GM23338 (cell line): ENCODE data around the gene WWOX.

Experiments used
- EZH2 ChIP-seq: fragments of 200-600 bp; sonication (generic); IDR thresholded peaks from one replicate; pipeline ENCODE4 v1.8.0; 2017; ENCODE audit warnings: antibody characterized with exemption, mild to moderate bottlenecking, low read depth; ENCODE audit not compliant: unreplicated experiment
- EZH2phosphoT487 ChIP-seq: fragments of 200-600 bp; sonication (generic); IDR thresholded peaks from one replicate; pipeline ENCODE4 v1.8.1; 2018; ENCODE audit warnings: antibody characterized with exemption; ENCODE audit not compliant: unreplicated experiment
- POLR2AphosphoS5 ChIP-seq: IDR thresholded peaks from 2 replicates; pipeline ENCODE4 v1.6.1; 2016; ENCODE audit warnings: antibody characterized with exemption, low read depth
- STAT1 ChIP-seq: IDR thresholded peaks from one replicate; pipeline ENCODE4 v1.6.1; 2016; ENCODE audit warnings: antibody characterized with exemption; ENCODE audit not compliant: unreplicated experiment
- ZNF114 ChIP-seq: fragments of 250-450 bp; sonication (Bioruptor Pico); IDR thresholded peaks from 2 replicates; pipeline ENCODE4 v1.5.0; 2020; ENCODE audit warnings: mild to moderate bottlenecking, moderate library complexity
- ZNF331 ChIP-seq: fragments of 250-450 bp; sonication (Bioruptor Pico); IDR thresholded peaks from 2 replicates; pipeline ENCODE4 v1.5.0; 2020; ENCODE audit warnings: low read depth, mild to moderate bottlenecking, moderate library complexity
- TF ChIP-seq, protein P1 (sequence below), 2 experiments: fragments of 200-600 bp in 1 of 2; sonication (generic) in 1 of 2; conservative IDR thresholded peaks; 2 replicates each; pipeline versions ENCODE4 v1.5.1 to v1.6.1; 2016 to 2017; ENCODE audit warnings: antibody characterized with exemption in 2 of 2, low read depth in 2 of 2, mild to moderate bottlenecking in 2 of 2, moderate library complexity in 1 of 2
- TF ChIP-seq, protein P2 (sequence below): IDR thresholded peaks from one replicate; pipeline ENCODE4 v1.6.1; 2018; ENCODE audit warnings: antibody characterized with exemption; ENCODE audit not compliant: unreplicated experiment

DNA sequence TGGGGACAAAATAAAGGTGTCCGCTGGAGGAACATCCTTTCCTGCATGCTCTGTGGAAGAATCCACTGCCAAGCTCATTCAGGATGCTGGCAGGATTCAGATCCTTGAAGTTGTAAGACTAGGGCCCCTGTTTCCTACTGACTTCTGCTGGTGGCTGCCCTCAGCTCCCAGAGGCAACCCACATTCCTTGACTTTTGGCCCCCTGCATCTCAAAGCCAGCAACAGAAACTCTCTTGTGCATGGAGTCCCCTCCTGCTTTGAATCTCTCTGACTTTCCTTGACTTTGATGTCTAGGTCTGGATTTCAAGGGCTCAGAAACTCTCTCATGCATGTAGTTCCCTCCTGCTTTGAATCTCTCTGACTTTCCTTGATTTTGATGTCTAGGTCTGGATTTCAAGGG, 461.5 kb downstream of the WWOX start:
- TF ChIP-seq, protein P1, sequence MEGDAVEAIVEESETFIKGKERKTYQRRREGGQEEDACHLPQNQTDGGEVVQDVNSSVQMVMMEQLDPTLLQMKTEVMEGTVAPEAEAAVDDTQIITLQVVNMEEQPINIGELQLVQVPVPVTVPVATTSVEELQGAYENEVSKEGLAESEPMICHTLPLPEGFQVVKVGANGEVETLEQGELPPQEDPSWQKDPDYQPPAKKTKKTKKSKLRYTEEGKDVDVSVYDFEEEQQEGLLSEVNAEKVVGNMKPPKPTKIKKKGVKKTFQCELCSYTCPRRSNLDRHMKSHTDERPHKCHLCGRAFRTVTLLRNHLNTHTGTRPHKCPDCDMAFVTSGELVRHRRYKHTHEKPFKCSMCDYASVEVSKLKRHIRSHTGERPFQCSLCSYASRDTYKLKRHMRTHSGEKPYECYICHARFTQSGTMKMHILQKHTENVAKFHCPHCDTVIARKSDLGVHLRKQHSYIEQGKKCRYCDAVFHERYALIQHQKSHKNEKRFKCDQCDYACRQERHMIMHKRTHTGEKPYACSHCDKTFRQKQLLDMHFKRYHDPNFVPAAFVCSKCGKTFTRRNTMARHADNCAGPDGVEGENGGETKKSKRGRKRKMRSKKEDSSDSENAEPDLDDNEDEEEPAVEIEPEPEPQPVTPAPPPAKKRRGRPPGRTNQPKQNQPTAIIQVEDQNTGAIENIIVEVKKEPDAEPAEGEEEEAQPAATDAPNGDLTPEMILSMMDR (conservative IDR thresholded peaks at IDR 0.05; ENCODE audit: low read depth in 2 of 2): no peak
- no peak for TF ChIP-seq ZNF331 (CRISPR knock-in tag)
- no peak for TF ChIP-seq POLR2AphosphoS5
- no peak for TF ChIP-seq EZH2phosphoT487
- TF ChIP-seq, protein P2, sequence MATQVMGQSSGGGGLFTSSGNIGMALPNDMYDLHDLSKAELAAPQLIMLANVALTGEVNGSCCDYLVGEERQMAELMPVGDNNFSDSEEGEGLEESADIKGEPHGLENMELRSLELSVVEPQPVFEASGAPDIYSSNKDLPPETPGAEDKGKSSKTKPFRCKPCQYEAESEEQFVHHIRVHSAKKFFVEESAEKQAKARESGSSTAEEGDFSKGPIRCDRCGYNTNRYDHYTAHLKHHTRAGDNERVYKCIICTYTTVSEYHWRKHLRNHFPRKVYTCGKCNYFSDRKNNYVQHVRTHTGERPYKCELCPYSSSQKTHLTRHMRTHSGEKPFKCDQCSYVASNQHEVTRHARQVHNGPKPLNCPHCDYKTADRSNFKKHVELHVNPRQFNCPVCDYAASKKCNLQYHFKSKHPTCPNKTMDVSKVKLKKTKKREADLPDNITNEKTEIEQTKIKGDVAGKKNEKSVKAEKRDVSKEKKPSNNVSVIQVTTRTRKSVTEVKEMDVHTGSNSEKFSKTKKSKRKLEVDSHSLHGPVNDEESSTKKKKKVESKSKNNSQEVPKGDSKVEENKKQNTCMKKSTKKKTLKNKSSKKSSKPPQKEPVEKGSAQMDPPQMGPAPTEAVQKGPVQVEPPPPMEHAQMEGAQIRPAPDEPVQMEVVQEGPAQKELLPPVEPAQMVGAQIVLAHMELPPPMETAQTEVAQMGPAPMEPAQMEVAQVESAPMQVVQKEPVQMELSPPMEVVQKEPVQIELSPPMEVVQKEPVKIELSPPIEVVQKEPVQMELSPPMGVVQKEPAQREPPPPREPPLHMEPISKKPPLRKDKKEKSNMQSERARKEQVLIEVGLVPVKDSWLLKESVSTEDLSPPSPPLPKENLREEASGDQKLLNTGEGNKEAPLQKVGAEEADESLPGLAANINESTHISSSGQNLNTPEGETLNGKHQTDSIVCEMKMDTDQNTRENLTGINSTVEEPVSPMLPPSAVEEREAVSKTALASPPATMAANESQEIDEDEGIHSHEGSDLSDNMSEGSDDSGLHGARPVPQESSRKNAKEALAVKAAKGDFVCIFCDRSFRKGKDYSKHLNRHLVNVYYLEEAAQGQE: no peak
- TF ChIP-seq EZH2: no peak
- TF ChIP-seq ZNF114: no peak
- TF ChIP-seq STAT1: no peak
